HG03108 (cell line): ENCODE data around the gene PLEKHD1.
"Not testable (repeated sequence)": the region's sequence is repeated elsewhere in the genome, so short reads cannot be mapped to it uniquely, and the experiment has no call there.

Experiments
- ATAC-seq: cut with Tn5 transposase; IDR thresholded peaks from one replicate; pipeline ENCODE4 v1.9.1; 2021; ENCODE audit warnings: moderate library complexity; ENCODE audit not compliant: unreplicated experiment

Gene PLEKHD1

GRCh38 chr14:69484444-69485314, at the start of gene PLEKHD1:
PLEKHD1 (plus strand) TSS chr14:69484728; CDS start chr14:69484966, 238 bp downstream.
- no peak for ATAC-seq

- no peak for ATAC-seq
Measured at GRCh38 chr14:69439521-69440270, 44.8 kb upstream of the PLEKHD1 start.

GRCh38 chr14:69441948-69442347, 42.6 kb upstream of the PLEKHD1 start:
- peak; percentile 67 for ATAC-seq

GRCh38 chr14:69443296-69443805, 41.2 kb upstream of the PLEKHD1 start:
- ATAC-seq = no peak

- ATAC-seq = no peak
Measured at GRCh38 chr14:69449216-69449615, 35.3 kb upstream of the PLEKHD1 start.

GRCh38 chr14:69451941-69452340, 32.6 kb upstream of the PLEKHD1 start:
- no peak for ATAC-seq

- ATAC-seq = no peak
Measured at GRCh38 chr14:69458350-69458749, 26.2 kb upstream of the PLEKHD1 start.

GRCh38 chr14:69459122-69459521, 25.4 kb upstream of the PLEKHD1 start:
- no peak for ATAC-seq

- no peak for ATAC-seq
Measured at GRCh38 chr14:69460093-69460701, 24.3 kb upstream of the PLEKHD1 start.

GRCh38 chr14:69464379-69464778, 20.1 kb upstream of the PLEKHD1 start:
- no peak for ATAC-seq

GRCh38 chr14:69464829-69465228, 19.7 kb upstream of the PLEKHD1 start:
- no peak for ATAC-seq

GRCh38 chr14:69468949-69469348, 15.6 kb upstream of the PLEKHD1 start:
- ATAC-seq = no peak

GRCh38 chr14:69471436-69471835, 13.1 kb upstream of the PLEKHD1 start:
- ATAC-seq = no peak

- ATAC-seq = no peak
Measured at GRCh38 chr14:69471916-69472315, 12.6 kb upstream of the PLEKHD1 start.

- no peak for ATAC-seq
Measured at GRCh38 chr14:69473260-69473659, 11.3 kb upstream of the PLEKHD1 start.

GRCh38 chr14:69473946-69474345, 10.6 kb upstream of the PLEKHD1 start:
- no peak for ATAC-seq

- no peak for ATAC-seq
Measured at GRCh38 chr14:69475194-69475818, 9.2 kb upstream of the PLEKHD1 start.

- not testable (repeated sequence) for ATAC-seq
Measured at GRCh38 chr14:69476824-69477450, 7.6 kb upstream of the PLEKHD1 start.

- not testable (repeated sequence) for ATAC-seq
Measured at GRCh38 chr14:69478055-69478454, 6.5 kb upstream of the PLEKHD1 start.

- no peak for ATAC-seq
Measured at GRCh38 chr14:69479696-69480095, 4.8 kb upstream of the PLEKHD1 start.
